ENCODE measurements around the gene OR4L1. TPM values are rescaled to one million over a fixed set of nuclear protein-coding genes. Genes with fewer than 3 reads are reported as not detected.

OR4L1 gene
- polyA plus RNA-seq, 2 of the 4 experiments (the other 2 are of a cell fraction), result not detected

DNA sequence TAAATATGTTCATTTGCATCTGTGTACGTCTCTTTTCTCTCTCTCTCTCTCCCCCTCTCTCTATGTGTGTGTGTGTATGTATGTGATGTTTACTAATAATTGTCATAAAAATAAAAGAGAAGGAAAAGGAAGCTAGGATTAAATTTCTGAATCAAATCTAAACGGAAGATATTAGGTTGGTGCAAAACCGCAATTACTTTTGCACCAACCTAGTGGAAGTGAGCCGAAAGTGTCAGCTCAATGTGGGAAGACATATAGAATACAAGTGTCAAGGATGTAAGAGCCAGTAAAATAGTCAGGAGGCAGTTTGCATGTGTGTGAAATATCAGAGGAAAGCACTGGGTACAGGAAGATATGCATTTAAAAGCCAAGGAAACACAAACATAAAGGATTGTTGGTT is 32.2 kb downstream of the OR4L1 start:
- Histone ChIP-seq H3K4me2 (no peak overlapping the region), H3K27ac (no peak overlapping the region), H3K9me3 (no peaks in the 10 kb centered on the region), H3K4me3 (no peak overlapping the region), H3K4me1 (no peaks in the 10 kb centered on the region)
- FAIRE-seq (no peak), ATAC-seq (no peak), DNase-seq (ENCODE audit: low read depth in 1 of 2, low spot score in 1 of 2) (no peak)
- TF ChIP-seq EHF (CRISPR knock-in tag; IDR thresholded peaks at IDR 0.05), result no peak
- TF ChIP-seq POLR2AphosphoS2 (conservative IDR thresholded peaks at IDR 0.05; ENCODE audit: low read length), result no peak
- TF ChIP-seq, protein P1, sequence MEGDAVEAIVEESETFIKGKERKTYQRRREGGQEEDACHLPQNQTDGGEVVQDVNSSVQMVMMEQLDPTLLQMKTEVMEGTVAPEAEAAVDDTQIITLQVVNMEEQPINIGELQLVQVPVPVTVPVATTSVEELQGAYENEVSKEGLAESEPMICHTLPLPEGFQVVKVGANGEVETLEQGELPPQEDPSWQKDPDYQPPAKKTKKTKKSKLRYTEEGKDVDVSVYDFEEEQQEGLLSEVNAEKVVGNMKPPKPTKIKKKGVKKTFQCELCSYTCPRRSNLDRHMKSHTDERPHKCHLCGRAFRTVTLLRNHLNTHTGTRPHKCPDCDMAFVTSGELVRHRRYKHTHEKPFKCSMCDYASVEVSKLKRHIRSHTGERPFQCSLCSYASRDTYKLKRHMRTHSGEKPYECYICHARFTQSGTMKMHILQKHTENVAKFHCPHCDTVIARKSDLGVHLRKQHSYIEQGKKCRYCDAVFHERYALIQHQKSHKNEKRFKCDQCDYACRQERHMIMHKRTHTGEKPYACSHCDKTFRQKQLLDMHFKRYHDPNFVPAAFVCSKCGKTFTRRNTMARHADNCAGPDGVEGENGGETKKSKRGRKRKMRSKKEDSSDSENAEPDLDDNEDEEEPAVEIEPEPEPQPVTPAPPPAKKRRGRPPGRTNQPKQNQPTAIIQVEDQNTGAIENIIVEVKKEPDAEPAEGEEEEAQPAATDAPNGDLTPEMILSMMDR (IDR thresholded peaks at IDR 0.05), result no peak
- no peak for TF ChIP-seq PBX3 (IDR thresholded peaks at IDR 0.05)
- no peak for TF ChIP-seq EP300 (IDR thresholded peaks at IDR 0.05)
- TF ChIP-seq, protein P2, sequence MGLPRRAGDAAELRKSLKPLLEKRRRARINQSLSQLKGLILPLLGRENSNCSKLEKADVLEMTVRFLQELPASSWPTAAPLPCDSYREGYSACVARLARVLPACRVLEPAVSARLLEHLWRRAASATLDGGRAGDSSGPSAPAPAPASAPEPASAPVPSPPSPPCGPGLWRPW (IDR thresholded peaks at IDR 0.05), result no peak
- no peak for TF ChIP-seq NFE2L2 (conservative IDR thresholded peaks at IDR 0.05; ENCODE audit: low read length)
- TF ChIP-seq RCOR1 (IDR thresholded peaks at IDR 0.05; ENCODE audit: low read depth, low read length), result no peak
- whole genome bisulfite sequencing (ENCODE audit: missing lambda C conversion rate), result 15% methylated on average over 4 of the region's 4 CpGs
- ChIA-PET POLR2A (no interaction called here), CTCF (no interaction called here)

DNA sequence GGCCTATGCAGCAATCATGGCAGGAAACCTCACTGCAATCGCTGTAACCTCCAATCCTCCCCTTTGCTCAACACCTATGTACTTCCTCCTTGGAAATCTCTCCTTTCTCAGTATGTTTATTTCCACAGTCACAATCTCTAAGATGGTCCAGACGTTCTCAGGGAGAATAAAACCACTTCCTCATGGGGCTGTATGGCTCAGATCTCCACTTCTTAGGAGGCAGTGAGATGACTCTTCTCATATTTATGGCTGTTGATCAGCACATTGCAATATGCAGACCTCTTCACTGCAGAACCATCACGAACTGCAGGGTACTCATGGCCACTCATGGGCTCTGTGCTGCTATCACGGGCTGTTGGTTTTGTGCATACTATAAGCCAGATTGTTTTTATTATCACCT is 33.6 kb downstream of the OR4L1 start:
- TF ChIP-seq RCOR1 (IDR thresholded peaks at IDR 0.05; ENCODE audit: low read depth, low read length) (no peak), HOXB13 (CRISPR knock-in tag; IDR thresholded peaks at IDR 0.05; ENCODE audit: low read depth) (no peak), CBX2 (IDR thresholded peaks at IDR 0.05; ENCODE audit: borderline replicate concordance, low read depth) (no peak), NFE2L2 (conservative IDR thresholded peaks at IDR 0.05; ENCODE audit: low read length) (no peak), EHMT2 (IDR thresholded peaks at IDR 0.05; ENCODE audit: low read depth) (no peak), SREBF2 (IDR thresholded peaks at IDR 0.05) (no peak), RARB (CRISPR knock-in tag; IDR thresholded peaks at IDR 0.05) (no peak), ZNF302 (CRISPR knock-in tag; IDR thresholded peaks at IDR 0.05) (no peak), USF2 (IDR thresholded peaks at IDR 0.05) (no peak), JUN (IDR thresholded peaks at IDR 0.05) (no peak), HDAC2 (IDR thresholded peaks at IDR 0.05) (no peak), PHF8 (IDR thresholded peaks at IDR 0.05; ENCODE audit: borderline replicate concordance, low read depth) (no peak), CHD2 (IDR thresholded peaks at IDR 0.05; ENCODE audit: low read length, partially characterized antibody) (no peak)
- TF ChIP-seq, protein P3, sequence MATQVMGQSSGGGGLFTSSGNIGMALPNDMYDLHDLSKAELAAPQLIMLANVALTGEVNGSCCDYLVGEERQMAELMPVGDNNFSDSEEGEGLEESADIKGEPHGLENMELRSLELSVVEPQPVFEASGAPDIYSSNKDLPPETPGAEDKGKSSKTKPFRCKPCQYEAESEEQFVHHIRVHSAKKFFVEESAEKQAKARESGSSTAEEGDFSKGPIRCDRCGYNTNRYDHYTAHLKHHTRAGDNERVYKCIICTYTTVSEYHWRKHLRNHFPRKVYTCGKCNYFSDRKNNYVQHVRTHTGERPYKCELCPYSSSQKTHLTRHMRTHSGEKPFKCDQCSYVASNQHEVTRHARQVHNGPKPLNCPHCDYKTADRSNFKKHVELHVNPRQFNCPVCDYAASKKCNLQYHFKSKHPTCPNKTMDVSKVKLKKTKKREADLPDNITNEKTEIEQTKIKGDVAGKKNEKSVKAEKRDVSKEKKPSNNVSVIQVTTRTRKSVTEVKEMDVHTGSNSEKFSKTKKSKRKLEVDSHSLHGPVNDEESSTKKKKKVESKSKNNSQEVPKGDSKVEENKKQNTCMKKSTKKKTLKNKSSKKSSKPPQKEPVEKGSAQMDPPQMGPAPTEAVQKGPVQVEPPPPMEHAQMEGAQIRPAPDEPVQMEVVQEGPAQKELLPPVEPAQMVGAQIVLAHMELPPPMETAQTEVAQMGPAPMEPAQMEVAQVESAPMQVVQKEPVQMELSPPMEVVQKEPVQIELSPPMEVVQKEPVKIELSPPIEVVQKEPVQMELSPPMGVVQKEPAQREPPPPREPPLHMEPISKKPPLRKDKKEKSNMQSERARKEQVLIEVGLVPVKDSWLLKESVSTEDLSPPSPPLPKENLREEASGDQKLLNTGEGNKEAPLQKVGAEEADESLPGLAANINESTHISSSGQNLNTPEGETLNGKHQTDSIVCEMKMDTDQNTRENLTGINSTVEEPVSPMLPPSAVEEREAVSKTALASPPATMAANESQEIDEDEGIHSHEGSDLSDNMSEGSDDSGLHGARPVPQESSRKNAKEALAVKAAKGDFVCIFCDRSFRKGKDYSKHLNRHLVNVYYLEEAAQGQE (IDR thresholded peaks at IDR 0.05), result no peak
- TF ChIP-seq, protein P4, sequence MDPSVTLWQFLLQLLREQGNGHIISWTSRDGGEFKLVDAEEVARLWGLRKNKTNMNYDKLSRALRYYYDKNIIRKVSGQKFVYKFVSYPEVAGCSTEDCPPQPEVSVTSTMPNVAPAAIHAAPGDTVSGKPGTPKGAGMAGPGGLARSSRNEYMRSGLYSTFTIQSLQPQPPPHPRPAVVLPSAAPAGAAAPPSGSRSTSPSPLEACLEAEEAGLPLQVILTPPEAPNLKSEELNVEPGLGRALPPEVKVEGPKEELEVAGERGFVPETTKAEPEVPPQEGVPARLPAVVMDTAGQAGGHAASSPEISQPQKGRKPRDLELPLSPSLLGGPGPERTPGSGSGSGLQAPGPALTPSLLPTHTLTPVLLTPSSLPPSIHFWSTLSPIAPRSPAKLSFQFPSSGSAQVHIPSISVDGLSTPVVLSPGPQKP (IDR thresholded peaks at IDR 0.05; ENCODE audit: low read depth, low read length), result no peak
- no peak overlapping the region for H3K4me2 ChIP-seq
- ChIA-PET POLR2A (no interaction called here), CTCF (no interaction called here)
- WGBS (ENCODE audit: missing lambda C conversion rate), result under 1% methylated on average over 4 of the region's 4 CpGs
- H3K4me3 ChIP-seq, result no peak overlapping the region
- H3K9me3 ChIP-seq, result no peaks in the 10 kb centered on the region
- FAIRE-seq, result no peak
- DNase-seq (ENCODE audit: low read depth in 1 of 2, low spot score in 1 of 2), result no peak
- no peak overlapping the region for H3K27ac ChIP-seq
- H3K4me1 ChIP-seq, result no peaks in the 10 kb centered on the region
- 0 out of 6 replicates have a peak, but pooled peaks of 1 of the 2 experiments have one; percentile 24 for ATAC-seq

All from A549 (cell line).